GM23338 (cell line): Measurements from ENCODE around the gene CEP89. TPM values are rescaled to one million over a fixed set of nuclear protein-coding genes. Genes with fewer than 3 reads are reported as not detected.

ENCODE experiments used
- ATAC-seq: fragments of 200-7000 bp; cut with Tn5 transposase; 3 replicates; pipeline ENCODE4 v1.9.1; 2020
- DNase-seq: peaks from one replicate; pipeline ENCODE4 v3.0.0-alpha.2; 2015; ENCODE audit warnings: low spot score
- H2AFZ ChIP-seq: fragments of 200-600 bp; sonication (generic); 2 replicates; pipeline ENCODE4 v1.8.0; 2016; ENCODE audit warnings: antibody characterized with exemption, mild to moderate bottlenecking, moderate library complexity
- H3F3A ChIP-seq: fragments of 200-600 bp; sonication (generic); replicated peaks from 2 replicates; pipeline ENCODE4 v1.8.0; 2017; ENCODE audit warnings: antibody characterized with exemption, mixed run types, low read depth
- H3K27ac ChIP-seq: fragments of 200-600 bp; sonication (generic); 2 replicates; pipeline ENCODE4 v1.6.1; 2016; ENCODE audit warnings: low read depth
- H3K27me3 ChIP-seq: fragments of 200-600 bp; sonication (generic); 2 replicates; pipeline ENCODE4 v1.8.0; 2016; ENCODE audit warnings: mild to moderate bottlenecking, mixed run types, moderate library complexity; ENCODE audit not compliant: insufficient read depth
- H3K36me3 ChIP-seq: fragments of 200-600 bp; sonication (generic); 2 replicates; pipeline ENCODE4 v1.8.0; 2016; ENCODE audit warnings: mild to moderate bottlenecking; ENCODE audit not compliant: insufficient read depth
- H3K4me1 ChIP-seq: fragments of 200-600 bp; sonication (generic); 2 replicates; pipeline ENCODE4 v1.8.0; 2016; ENCODE audit warnings: mild to moderate bottlenecking, moderate library complexity; ENCODE audit not compliant: insufficient read depth
- H3K4me2 ChIP-seq: fragments of 200-600 bp; sonication (generic); 2 replicates; pipeline ENCODE4 v1.7.1; 2017; ENCODE audit warnings: mixed run types
- H3K4me3 ChIP-seq: fragments of 200-600 bp; sonication (generic); 2 replicates; pipeline ENCODE4 v1.6.1; 2016; ENCODE audit warnings: mixed run types
- H3K79me2 ChIP-seq: fragments of 200-600 bp; sonication (generic); replicated peaks from 2 replicates; pipeline ENCODE4 v1.8.0; 2017; ENCODE audit warnings: mild to moderate bottlenecking; ENCODE audit not compliant: insufficient read depth
- H3K9me2 ChIP-seq: fragments of 200-600 bp; sonication (generic); 2 replicates; pipeline ENCODE4 v1.8.0; 2017; ENCODE audit not compliant: insufficient read depth
- H4K20me1 ChIP-seq: fragments of 200-600 bp; sonication (generic); replicated peaks from 2 replicates; pipeline ENCODE4 v1.8.0; 2017; ENCODE audit warnings: mild to moderate bottlenecking; ENCODE audit not compliant: insufficient read depth
- H3K27ac Mint-ChIP-seq: 2 replicates; pipeline ENCODE4 v1.8.0; 2020; ENCODE audit warnings: inconsistent platforms, mild to moderate bottlenecking, moderate library complexity, mixed read lengths
- H3K27me3 Mint-ChIP-seq: 3 replicates; pipeline ENCODE4 v1.8.0; 2022; ENCODE audit warnings: low read depth, mild to moderate bottlenecking, moderate library complexity, mixed read lengths, inconsistent platforms; ENCODE audit not compliant: insufficient read depth, poor library complexity
- H3K36me3 Mint-ChIP-seq: 3 replicates; pipeline ENCODE4 v1.8.0; 2021; ENCODE audit warnings: low read depth, mild to moderate bottlenecking, inconsistent platforms, moderate library complexity, mixed read lengths
- H3K4me1 Mint-ChIP-seq: 3 replicates; pipeline ENCODE4 v1.8.0; 2020; ENCODE audit warnings: mild to moderate bottlenecking, inconsistent platforms, mixed read lengths
- H3K4me3 Mint-ChIP-seq: 3 replicates; pipeline ENCODE4 v1.8.0; 2021; ENCODE audit warnings: moderate library complexity, mild to moderate bottlenecking, inconsistent platforms, mixed read lengths
- H3K9me3 Mint-ChIP-seq: 3 replicates; pipeline ENCODE4 v1.8.0; 2020; ENCODE audit warnings: moderate library complexity, mild to moderate bottlenecking, inconsistent platforms, mixed read lengths
- CTCF ChIP-seq, 2 experiments: fragments of 200-600 bp in 1 of 2; sonication (generic) in 1 of 2; conservative IDR thresholded peaks; 2 replicates each; pipeline versions ENCODE4 v1.5.1 to v1.6.1; 2016 to 2017; ENCODE audit warnings: antibody characterized with exemption in 2 of 2, low read depth in 2 of 2, mild to moderate bottlenecking in 2 of 2, moderate library complexity in 1 of 2
- NANOG ChIP-seq: IDR thresholded peaks from 2 replicates; pipeline ENCODE4 v1.6.1; 2016; ENCODE audit warnings: antibody characterized with exemption, borderline replicate concordance
- POLR2AphosphoS5 ChIP-seq: IDR thresholded peaks from 2 replicates; pipeline ENCODE4 v1.6.1; 2016; ENCODE audit warnings: antibody characterized with exemption, low read depth
- STAT1 ChIP-seq: IDR thresholded peaks from one replicate; pipeline ENCODE4 v1.6.1; 2016; ENCODE audit warnings: antibody characterized with exemption; ENCODE audit not compliant: unreplicated experiment
- ZNF331 ChIP-seq: fragments of 250-450 bp; sonication (Bioruptor Pico); IDR thresholded peaks from 2 replicates; pipeline ENCODE4 v1.5.0; 2020; ENCODE audit warnings: low read depth, mild to moderate bottlenecking, moderate library complexity
- polyA plus RNA-seq: library from polyadenylated mRNA; unstranded; fragments of >200 nt; fragmentation: Nextera tagmentation; extraction: Ambion mirVana; gene quantifications from 2 replicates; pipeline ENCODE4 v1.2.1, GENCODE V29; 2016
- total RNA-seq: library from RNA; depleted of rRNA; stranded (reverse); fragments of >200 nt; shearing (Covaris generic); gene quantifications from 2 replicates; pipeline ENCODE4 v1.2.3, GENCODE V29; 2014
- TF ChIP-seq, protein P1 (sequence below): IDR thresholded peaks from 2 replicates; pipeline ENCODE4 v1.6.1; 2016; ENCODE audit warnings: antibody characterized with exemption
- TF ChIP-seq, protein P2 (sequence below): fragments of 250-450 bp; sonication (Bioruptor Pico); IDR thresholded peaks from 2 replicates; pipeline ENCODE4 v1.5.0; 2020; ENCODE audit warnings: mild to moderate bottlenecking, moderate library complexity
- TF ChIP-seq, protein P3 (sequence below): IDR thresholded peaks from one replicate; pipeline ENCODE4 v1.6.1; 2018; ENCODE audit warnings: antibody characterized with exemption; ENCODE audit not compliant: unreplicated experiment

The CEP89 gene
- total and polyA plus RNA-seq, 2 experiments from 2014 or later, result 13.4 to 17.5 TPM

GRCh38 chr19:32877323-32877912 lies 94.3 kb downstream of the CEP89 start:
- Histone ChIP-seq H3K4me2 (no peak overlapping the region), H4K20me1 (no peaks in the 10 kb centered on the region), H2AFZ (no peak overlapping the region), H3K4me3 (no peak overlapping the region), H3K27ac (no peak overlapping the region), H3K4me1 (no peaks in the 10 kb centered on the region), H3K9me2 (no peaks in the 10 kb centered on the region), H3K36me3 (no peaks in the 10 kb centered on the region), H3K79me2 (no peaks in the 10 kb centered on the region), H3K27me3 (no peaks in the 10 kb centered on the region), H3F3A (no peaks in the 10 kb centered on the region)
- TF ChIP-seq ZNF331 (CRISPR knock-in tag), result no peak
- TF ChIP-seq CTCF (conservative IDR thresholded peaks at IDR 0.05; ENCODE audit: low read depth in 2 of 2), result no peak
- no peak for TF ChIP-seq NANOG
- TF ChIP-seq STAT1, result no peak
- no peak for TF ChIP-seq POLR2AphosphoS5
- TF ChIP-seq, protein P1, sequence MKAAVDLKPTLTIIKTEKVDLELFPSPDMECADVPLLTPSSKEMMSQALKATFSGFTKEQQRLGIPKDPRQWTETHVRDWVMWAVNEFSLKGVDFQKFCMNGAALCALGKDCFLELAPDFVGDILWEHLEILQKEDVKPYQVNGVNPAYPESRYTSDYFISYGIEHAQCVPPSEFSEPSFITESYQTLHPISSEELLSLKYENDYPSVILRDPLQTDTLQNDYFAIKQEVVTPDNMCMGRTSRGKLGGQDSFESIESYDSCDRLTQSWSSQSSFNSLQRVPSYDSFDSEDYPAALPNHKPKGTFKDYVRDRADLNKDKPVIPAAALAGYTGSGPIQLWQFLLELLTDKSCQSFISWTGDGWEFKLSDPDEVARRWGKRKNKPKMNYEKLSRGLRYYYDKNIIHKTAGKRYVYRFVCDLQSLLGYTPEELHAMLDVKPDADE, result no peak
- TF ChIP-seq, protein P2, sequence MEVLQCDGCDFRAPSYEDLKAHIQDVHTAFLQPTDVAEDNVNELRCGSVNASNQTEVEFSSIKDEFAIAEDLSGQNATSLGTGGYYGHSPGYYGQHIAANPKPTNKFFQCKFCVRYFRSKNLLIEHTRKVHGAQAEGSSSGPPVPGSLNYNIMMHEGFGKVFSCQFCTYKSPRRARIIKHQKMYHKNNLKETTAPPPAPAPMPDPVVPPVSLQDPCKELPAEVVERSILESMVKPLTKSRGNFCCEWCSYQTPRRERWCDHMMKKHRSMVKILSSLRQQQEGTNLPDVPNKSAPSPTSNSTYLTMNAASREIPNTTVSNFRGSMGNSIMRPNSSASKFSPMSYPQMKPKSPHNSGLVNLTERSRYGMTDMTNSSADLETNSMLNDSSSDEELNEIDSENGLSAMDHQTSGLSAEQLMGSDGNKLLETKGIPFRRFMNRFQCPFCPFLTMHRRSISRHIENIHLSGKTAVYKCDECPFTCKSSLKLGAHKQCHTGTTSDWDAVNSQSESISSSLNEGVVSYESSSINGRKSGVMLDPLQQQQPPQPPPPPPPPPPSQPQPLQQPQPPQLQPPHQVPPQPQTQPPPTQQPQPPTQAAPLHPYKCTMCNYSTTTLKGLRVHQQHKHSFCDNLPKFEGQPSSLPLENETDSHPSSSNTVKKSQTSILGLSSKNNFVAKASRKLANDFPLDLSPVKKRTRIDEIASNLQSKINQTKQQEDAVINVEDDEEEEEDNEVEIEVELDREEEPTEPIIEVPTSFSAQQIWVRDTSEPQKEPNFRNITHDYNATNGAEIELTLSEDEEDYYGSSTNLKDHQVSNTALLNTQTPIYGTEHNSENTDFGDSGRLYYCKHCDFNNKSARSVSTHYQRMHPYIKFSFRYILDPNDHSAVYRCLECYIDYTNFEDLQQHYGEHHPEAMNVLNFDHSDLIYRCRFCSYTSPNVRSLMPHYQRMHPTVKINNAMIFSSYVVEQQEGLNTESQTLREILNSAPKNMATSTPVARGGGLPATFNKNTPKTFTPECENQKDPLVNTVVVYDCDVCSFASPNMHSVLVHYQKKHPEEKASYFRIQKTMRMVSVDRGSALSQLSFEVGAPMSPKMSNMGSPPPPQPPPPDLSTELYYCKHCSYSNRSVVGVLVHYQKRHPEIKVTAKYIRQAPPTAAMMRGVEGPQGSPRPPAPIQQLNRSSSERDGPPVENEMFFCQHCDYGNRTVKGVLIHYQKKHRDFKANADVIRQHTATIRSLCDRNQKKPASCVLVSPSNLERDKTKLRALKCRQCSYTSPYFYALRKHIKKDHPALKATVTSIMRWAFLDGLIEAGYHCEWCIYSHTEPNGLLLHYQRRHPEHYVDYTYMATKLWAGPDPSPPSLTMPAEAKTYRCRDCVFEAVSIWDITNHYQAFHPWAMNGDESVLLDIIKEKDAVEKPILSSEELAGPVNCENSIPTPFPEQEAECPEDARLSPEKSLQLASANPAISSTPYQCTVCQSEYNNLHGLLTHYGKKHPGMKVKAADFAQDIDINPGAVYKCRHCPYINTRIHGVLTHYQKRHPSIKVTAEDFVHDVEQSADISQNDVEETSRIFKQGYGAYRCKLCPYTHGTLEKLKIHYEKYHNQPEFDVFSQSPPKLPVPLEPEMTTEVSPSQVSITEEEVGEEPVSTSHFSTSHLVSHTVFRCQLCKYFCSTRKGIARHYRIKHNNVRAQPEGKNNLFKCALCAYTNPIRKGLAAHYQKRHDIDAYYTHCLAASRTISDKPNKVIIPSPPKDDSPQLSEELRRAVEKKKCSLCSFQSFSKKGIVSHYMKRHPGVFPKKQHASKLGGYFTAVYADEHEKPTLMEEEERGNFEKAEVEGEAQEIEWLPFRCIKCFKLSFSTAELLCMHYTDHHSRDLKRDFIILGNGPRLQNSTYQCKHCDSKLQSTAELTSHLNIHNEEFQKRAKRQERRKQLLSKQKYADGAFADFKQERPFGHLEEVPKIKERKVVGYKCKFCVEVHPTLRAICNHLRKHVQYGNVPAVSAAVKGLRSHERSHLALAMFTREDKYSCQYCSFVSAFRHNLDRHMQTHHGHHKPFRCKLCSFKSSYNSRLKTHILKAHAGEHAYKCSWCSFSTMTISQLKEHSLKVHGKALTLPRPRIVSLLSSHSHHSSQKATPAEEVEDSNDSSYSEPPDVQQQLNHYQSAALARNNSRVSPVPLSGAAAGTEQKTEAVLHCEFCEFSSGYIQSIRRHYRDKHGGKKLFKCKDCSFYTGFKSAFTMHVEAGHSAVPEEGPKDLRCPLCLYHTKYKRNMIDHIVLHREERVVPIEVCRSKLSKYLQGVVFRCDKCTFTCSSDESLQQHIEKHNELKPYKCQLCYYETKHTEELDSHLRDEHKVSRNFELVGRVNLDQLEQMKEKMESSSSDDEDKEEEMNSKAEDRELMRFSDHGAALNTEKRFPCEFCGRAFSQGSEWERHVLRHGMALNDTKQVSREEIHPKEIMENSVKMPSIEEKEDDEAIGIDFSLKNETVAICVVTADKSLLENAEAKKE (CRISPR knock-in tag), result no peak
- TF ChIP-seq, protein P3, sequence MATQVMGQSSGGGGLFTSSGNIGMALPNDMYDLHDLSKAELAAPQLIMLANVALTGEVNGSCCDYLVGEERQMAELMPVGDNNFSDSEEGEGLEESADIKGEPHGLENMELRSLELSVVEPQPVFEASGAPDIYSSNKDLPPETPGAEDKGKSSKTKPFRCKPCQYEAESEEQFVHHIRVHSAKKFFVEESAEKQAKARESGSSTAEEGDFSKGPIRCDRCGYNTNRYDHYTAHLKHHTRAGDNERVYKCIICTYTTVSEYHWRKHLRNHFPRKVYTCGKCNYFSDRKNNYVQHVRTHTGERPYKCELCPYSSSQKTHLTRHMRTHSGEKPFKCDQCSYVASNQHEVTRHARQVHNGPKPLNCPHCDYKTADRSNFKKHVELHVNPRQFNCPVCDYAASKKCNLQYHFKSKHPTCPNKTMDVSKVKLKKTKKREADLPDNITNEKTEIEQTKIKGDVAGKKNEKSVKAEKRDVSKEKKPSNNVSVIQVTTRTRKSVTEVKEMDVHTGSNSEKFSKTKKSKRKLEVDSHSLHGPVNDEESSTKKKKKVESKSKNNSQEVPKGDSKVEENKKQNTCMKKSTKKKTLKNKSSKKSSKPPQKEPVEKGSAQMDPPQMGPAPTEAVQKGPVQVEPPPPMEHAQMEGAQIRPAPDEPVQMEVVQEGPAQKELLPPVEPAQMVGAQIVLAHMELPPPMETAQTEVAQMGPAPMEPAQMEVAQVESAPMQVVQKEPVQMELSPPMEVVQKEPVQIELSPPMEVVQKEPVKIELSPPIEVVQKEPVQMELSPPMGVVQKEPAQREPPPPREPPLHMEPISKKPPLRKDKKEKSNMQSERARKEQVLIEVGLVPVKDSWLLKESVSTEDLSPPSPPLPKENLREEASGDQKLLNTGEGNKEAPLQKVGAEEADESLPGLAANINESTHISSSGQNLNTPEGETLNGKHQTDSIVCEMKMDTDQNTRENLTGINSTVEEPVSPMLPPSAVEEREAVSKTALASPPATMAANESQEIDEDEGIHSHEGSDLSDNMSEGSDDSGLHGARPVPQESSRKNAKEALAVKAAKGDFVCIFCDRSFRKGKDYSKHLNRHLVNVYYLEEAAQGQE, result no peak
- no peak overlapping the region for H3K27ac Mint-ChIP-seq
- ATAC-seq (no peak), DNase-seq (no peak)
- H3K27me3 Mint-ChIP-seq, result peaks cover 8% of the 10 kb centered on the region
- H3K9me3 Mint-ChIP-seq, result no peaks in the 10 kb centered on the region
- no peak overlapping the region for H3K4me3 Mint-ChIP-seq
- H3K4me1 Mint-ChIP-seq, result peaks cover 11% of the 10 kb centered on the region
- no peaks in the 10 kb centered on the region for H3K36me3 Mint-ChIP-seq
